ENCODE results near the gene MAD1L1. TPM values are rescaled to one million over a fixed set of nuclear protein-coding genes. Genes with fewer than 3 reads are reported as not detected.

MAD1L1 gene
- total RNA-seq, 3 donors from 2014 or later: 25.3 to 31.2 (median 26.2) TPM

- Histone ChIP-seq H3K9me3 (no peaks in the 10 kb centered on the region), H3K4me3 (no peak overlapping the region), H3K4me1 (ENCODE audit: low read depth) (no peaks in the 10 kb centered on the region), H3K36me3 (ENCODE audit: low read depth) (no peaks in the 10 kb centered on the region)
- peak in 1 of 3 donors; percentile 8 for DNase-seq
- intact Hi-C loops (cut with DNase I, micrococcal nuclease): no loop called here
- no peak for ATAC-seq
- TF ChIP-seq CTCF (IDR thresholded peaks at IDR 0.05): no peak
Observed at GRCh38 chr7:2017481-2017891, 215.3 kb downstream of the MAD1L1 start.

GRCh38 chr7:2016761-2017480 lies 215.8 kb downstream of the MAD1L1 start:
- intact Hi-C loops (cut with DNase I, micrococcal nuclease): no loop called here
- TF ChIP-seq CTCF (IDR thresholded peaks at IDR 0.05): no peak
- Histone ChIP-seq H3K4me1 (ENCODE audit: low read depth) (no peaks in the 10 kb centered on the region), H3K36me3 (ENCODE audit: low read depth) (no peaks in the 10 kb centered on the region), H3K4me3 (no peak overlapping the region), H3K9me3 (no peaks in the 10 kb centered on the region)
- ATAC-seq: no peak
- peak in 1 of 3 donors; percentile 21 for DNase-seq

- intact Hi-C loops (cut with DNase I, micrococcal nuclease): no loop called here
- H3K4me1 ChIP-seq (ENCODE audit: low read depth): no peaks in the 10 kb centered on the region
- ATAC-seq (no peak), DNase-seq (peak in 2 of 3 donors; percentile 10 to 37)
- TF ChIP-seq CTCF (IDR thresholded peaks at IDR 0.05): no peak
- no peak overlapping the region for H3K4me3 ChIP-seq
- no peaks in the 10 kb centered on the region for H3K9me3 ChIP-seq
- no peaks in the 10 kb centered on the region for H3K36me3 ChIP-seq (ENCODE audit: low read depth)
Observed at GRCh38 chr7:2016021-2016631, 216.6 kb downstream of the MAD1L1 start.

- no peak for TF ChIP-seq CTCF (IDR thresholded peaks at IDR 0.05)
- Histone ChIP-seq H3K9me3 (no peaks in the 10 kb centered on the region), H3K4me3 (no peak overlapping the region), H3K4me1 (ENCODE audit: low read depth) (no peaks in the 10 kb centered on the region), H3K36me3 (ENCODE audit: low read depth) (no peaks in the 10 kb centered on the region)
- peak in 2 of 3 donors; percentile 11 to 35 for DNase-seq
- intact Hi-C loops (cut with DNase I, micrococcal nuclease): no loop called here
- no peak for ATAC-seq
Observed at GRCh38 chr7:2015251-2015871, 217.4 kb downstream of the MAD1L1 start.

- Histone ChIP-seq H3K9me3 (no peaks in the 10 kb centered on the region), H3K4me1 (ENCODE audit: low read depth) (no peaks in the 10 kb centered on the region), H3K4me3 (no peak overlapping the region), H3K36me3 (ENCODE audit: low read depth) (no peaks in the 10 kb centered on the region)
- intact Hi-C loops (cut with DNase I, micrococcal nuclease): no loop called here
- DNase-seq: peak in 2 of 3 donors; percentile 14 to 50
- ATAC-seq: no peak
- TF ChIP-seq CTCF (IDR thresholded peaks at IDR 0.05): no peak
Observed at GRCh38 chr7:2014391-2015241, 218.1 kb downstream of the MAD1L1 start.
